HG02588 (cell line): ENCODE data around the gene CSAG1.
"Not testable (repeated sequence)": the region's sequence is repeated elsewhere in the genome, so short reads cannot be mapped to it uniquely, and the experiment has no call there.

Source experiments
- ATAC-seq: cut with Tn5 transposase; IDR thresholded peaks from one replicate; pipeline ENCODE4 v1.9.1; 2021; ENCODE audit warnings: mild to moderate bottlenecking, moderate library complexity; ENCODE audit not compliant: unreplicated experiment

The CSAG1 gene

GRCh38 chrX:152700390-152700789 is 33.1 kb downstream of the CSAG1 start:
- ATAC-seq, result not testable (repeated sequence)

DNA sequence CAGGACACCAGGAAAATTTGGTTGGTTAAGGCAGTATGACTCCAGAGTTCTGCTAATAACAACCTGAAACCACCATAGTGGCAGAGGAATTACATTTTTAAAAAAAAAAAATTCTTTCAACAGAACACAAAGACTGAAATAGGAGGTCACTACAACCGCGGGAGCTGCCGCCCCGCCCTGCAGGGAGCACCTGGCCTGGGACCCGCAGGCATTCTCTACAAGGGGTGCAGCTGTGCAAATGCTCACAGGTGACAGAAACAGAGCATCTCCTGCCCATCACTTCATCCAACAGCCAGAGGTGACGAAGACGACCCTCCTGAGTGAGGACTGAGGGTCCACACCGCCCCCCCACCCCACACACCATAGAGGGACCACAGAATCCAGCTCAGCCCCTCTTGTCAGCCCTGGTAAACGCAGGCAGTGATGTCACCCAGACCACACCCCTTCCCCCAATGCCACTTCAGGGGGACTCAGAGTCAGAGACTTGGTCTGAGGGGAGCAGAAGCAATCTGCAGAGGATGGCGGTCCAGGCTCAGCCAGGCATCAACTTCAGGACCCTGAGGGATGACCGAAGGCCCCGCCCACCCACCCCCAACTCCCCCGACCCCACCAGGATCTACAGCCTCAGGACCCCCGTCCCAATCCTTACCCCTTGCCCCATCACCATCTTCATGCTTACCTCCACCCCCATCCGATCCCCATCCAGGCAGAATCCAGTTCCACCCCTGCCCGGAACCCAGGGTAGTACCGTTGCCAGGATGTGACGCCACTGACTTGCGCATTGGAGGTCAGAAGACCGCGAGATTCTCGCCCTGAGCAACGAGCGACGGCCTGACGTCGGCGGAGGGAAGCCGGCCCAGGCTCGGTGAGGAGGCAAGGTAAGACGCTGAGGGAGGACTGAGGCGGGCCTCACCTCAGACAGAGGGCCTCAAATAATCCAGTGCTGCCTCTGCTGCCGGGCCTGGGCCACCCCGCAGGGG is 35.3 kb downstream of the CSAG1 start, which contains the start of gene MAGEA3:
Gene MAGEA3, plus strand, starts transcription at position 843 of the 980 bp plus-strand sequence. CDS start 2,039 bp downstream, outside the sequence.
- ATAC-seq, result not testable (repeated sequence)

- peak; percentile 60 for ATAC-seq
Measured at GRCh38 chrX:152681012-152681411, 52.5 kb downstream of the CSAG1 start.
